Activated T-helper 9 cell treated with anti-CD3 and anti-CD28 coated beads, Interleukin-2, amount 50 U/mL, for 16 hours (primary cell): ENCODE measurements around the gene LIG1.
"Not testable (repeated sequence)": the region's sequence is repeated elsewhere in the genome, so short reads cannot be mapped to it uniquely, and the experiment has no call there.

Experiments used
- DNase-seq: peaks from one replicate; pipeline ENCODE4 v3.0.0-alpha.2; 2020; ENCODE audit warnings: low read depth

The LIG1 gene

DNA sequence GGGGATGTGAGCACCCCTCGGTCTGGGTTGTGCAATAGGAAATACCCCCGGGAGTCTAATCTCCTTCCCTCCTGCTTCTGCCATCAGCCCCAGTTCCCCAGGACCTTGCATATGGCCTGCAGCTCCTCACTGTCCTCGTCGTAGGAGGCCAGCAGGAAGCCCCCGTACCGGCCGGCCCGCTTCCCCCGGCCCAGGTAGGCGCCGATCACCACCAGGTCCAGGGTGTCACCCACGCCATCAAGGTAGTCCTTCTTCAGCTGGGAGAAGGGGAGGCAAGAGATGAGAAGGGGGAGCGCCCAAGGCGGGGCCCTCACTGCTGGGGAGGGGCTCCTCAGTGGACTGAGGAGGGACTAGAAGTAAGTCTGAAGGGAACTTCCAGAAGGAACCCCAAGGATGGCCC lies 49.1 kb downstream of the LIG1 start:
- DNase-seq = no peak

DNA sequence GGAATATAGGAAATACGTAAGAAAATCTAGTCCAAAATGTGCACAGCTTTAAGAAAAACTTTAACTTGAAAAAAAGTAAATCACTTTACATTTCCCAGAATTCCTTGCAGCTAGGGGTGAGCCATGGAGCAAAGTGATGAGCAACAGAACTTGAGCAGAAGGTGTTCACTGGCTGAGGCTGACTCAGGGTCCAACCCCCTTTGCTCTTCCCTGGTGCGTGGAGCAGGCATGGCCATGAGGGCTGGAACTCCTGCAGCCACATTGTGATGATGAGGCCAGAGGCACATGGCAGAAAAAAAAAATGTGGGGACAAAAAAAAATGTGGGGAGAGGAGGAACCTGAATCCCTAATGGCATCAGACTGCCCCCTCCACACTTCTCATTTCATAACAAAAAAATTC lies 49.6 kb downstream of the LIG1 start:
- no peak for DNase-seq

DNA sequence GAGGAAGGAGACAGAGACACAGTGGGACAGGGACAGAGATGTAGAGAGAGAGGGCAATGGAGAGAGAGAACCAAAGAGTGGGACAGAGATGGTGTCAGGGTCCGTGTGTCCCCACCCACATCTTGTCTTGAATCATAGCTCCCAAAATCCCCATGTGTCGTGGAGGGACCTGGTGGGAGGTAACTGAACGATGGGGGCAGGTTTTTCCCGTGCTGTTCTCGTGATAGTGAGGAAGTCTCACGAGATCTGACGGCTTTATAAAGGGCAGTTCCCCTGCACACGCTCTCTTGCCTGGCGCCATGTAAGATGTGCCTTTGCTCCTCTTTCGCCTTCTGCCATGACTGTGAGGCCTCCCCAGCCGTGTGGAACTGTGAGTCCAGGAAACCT lies 52.0 kb downstream of the LIG1 start:
- DNase-seq = no peak

DNA sequence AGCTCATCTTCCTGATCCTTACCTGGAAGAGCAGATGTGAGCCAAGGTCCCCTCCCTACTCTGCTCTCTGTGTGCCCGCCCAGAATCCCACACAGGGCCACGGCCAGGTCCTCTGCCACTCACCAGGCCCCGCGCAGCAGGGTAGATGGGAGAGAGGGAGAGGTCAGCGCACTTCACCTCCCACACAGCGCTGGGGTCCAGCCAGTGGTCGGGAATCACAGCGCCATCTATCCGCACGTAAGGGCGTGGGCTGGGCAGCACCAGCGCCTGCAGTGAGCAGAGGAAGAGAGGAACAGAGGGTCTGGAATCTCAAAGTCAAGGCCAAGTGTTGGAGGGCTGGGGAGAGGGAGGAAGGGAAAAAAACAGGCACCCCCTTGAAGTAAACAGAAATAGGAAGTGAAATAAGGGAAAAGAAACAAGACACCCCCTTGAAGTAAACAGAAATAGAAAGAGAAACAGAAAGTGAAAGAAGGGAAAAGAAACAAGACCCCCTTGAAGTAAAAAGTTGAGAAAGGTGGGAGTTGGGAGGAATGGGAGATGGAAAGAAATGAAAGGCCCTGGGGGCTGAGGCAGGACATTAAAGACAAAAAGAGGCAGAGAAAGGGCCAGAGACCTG lies 52.5 kb downstream of the LIG1 start:
- DNase-seq = no peak

DNA sequence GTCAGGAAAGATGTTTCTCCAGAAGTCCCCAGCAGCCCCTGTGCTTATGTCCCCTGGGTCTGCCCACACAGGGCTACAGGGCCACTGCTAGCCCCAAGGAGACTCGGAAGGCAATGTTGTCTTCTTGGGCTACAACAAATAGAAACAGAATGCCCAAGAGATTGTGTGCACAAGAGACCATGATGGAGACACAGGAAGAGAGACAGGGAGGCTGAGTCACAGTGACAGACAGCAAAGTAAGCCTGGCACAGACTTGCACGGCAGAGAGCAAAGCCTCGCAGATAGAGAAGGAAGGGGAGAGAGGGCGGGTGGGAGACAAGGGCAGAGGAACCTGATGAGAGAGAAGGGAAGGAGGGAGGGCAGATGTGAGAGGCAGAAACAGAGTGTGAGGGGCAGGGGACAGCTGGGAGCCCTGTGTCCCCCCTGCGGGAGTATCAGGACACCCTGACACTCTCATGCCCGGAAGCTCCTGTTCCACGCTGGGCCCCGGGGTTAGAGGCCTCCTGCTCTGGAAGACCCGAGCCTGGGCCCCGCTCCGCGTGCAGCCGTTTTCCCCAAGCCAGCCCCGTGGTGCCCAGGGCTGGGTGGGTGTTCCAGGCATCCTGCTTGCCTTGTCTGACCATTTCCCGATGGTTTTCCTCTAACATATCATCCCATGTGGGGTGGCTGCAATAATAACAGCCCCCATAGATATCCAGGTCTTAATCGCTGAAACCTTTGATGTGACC lies 56.8 kb downstream of the LIG1 start:
- DNase-seq = no peak

DNA sequence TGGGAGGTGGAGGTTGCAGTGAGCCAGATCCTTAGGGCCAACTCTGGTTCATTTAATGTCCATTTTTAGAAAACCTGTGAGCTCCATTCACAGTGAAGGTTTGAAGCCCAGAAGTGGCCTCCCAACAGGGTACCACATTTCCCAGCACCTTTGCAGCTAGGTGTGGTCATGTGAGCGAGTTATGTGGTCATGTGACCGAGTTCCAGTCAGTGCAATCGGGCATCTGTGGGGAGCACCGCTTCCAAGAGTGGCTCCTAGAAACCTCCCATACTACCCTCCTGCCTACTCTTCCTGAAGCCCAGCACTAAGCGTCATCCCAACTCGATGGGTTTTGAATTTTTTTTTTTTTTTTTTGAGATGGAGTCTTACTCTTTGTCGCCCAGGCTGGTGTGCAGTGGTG lies 58.9 kb downstream of the LIG1 start:
- no peak for DNase-seq

DNA sequence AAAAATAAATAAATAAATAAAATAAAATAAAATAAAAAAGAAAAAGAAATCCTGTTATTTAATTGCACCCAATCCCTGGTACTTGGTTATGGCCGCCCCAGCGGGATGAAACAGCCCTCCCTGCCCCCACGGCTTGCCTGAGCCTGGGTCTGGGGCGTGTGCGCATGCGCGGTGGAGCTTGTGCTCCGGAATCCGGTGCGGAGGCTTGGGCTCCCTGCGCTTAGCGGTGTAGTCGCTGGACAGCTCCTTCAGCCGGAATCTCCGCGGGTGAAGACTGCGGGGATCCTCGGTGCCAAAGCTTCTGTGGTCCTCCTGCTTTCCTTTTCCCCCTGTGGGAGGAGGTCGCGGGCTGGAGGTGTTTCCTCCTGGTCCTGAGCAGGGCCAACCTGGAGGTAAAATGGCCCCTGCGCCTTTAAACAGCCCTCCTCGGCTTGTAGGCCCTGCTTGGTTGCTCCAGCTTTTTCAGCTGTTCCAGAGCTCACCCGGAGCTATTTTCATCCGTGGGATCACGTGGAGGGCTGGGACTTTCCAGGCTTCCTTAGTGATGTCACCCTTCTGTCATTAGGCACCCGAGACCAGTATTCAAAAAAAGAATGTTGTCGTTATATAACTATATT lies 59.7 kb downstream of the LIG1 start, which contains the start of gene PLA2G4C:
Gene PLA2G4C (minus strand): TSS at position 468 of the 617 bp plus-strand sequence. CDS start 4,288 bp downstream, outside the sequence.
- peak; percentile 75 for DNase-seq

DNA sequence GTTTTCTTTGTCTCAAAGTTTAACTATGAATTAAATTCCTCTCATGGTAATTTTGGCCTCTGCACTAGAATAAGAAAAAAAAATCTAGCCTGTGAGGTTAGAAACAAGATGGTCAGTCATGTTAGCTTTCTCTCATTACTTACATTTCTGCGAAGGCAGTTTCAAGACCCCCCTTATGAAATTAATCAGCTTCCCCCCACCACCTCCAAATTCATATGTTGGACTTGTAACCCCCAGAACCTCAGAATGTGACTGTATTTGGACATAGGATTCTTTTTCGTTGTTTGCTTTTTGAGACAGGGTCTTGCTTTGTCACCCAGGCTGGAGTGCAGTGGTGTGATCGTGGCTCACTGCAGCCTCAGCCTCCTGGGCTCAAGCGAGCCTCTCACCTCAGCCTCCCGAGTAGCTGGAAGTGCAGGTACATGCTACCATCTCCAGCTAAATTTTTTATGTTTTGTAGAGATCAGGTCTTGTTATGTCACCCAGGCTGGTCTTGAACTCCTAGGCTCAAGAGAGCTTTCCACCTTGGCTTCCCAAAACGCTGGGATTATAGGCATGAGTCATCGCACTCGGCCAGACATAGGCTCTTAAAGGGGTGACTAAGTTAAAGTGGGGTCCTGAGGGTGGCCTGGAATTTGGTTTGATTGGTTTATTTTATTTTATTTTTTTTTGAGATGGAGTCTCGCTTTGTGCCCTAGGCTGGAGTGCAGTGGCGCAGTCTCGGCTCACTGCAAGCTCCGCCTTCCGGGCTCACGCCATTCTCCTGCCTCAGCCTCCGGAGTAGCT lies 61.0 kb downstream of the LIG1 start:
- no peak for DNase-seq

DNA sequence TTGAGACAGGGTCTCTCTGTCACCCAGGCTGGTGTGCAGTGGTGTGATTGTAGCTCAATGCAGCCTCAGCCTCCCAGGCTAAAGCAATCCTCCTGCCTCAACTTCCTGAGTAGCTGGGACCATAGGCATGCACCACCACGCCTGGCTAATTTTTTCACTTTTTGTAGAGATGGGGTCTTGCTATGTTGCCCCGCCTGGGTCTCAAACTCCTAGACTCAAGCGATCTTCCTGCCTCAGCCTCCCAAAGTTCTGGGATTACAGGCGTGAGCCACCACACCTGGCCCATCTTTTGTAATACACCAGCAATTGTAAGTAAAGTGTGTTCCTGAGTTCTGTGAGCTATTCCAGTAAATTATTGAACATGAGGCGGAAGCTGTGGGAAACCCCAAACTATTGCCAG lies 66.2 kb downstream of the LIG1 start:
- DNase-seq = no peak

DNA sequence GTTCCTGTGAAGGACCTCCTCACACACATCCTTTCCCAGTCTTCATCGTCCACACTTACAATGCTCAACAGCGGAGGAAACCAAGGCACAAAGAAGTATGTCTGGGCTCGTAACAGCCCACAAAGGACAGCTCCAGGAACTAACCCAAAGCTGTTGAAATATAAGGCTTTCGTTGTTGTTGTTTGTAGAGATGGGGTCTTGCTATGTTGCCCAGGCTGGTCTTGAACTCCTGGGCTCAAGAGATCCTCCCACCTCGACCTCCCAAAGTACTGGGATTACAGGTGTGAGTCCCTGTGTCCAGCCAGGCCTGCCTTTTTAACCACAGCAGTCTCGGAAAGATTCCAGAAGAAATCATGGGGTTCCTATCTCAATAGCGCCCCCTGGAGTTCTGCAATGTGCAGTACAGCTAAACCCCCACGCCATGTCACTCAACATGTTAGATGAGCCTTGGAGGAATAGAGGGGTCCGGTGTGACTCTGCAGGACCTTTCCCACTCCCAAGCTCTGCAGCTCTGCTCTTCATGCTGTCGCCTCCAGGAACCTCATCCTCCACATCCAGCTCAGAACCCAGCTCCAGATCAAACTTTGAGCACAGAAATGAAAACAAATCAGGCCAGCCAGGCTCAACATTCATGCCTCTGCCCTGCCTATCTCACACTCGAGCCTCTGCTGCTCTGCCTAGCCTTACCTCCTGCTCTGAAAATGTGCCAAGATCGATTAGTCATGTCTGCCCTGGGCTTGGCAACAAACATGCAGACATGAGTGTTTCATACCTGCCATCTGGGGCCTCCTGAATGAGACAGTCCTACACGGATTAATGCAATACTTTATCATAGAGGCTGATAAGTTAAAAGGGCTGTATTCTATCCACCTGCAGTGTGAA lies 67.0 kb downstream of the LIG1 start:
- DNase-seq = peak; percentile 9

DNA sequence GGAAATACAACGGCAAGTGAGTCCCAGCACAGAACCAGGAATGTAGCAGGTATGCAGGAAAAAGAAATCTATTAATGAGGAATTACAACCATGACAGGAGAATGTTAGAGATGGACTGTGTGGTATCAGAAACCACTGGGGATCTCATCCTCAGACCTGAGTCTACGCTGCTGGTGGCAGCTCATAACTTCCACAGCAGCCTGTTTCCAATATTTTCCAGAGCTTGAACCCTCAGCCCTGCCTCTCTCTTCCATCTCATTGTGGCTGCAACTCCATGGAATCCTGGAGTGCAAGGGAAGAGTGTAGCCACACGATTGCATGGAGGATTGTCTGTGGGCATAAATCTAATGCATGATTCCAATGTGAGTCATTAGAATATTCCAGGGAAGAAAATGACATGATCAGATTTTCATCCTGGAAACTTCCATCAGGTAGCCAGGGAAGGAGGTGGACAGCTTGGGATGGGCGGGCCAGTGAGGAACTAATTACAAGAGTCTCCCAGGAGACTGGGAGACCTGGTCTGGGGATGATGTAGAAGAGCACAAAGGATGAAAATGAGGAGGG lies 74.5 kb downstream of the LIG1 start:
- DNase-seq = no peak

DNA sequence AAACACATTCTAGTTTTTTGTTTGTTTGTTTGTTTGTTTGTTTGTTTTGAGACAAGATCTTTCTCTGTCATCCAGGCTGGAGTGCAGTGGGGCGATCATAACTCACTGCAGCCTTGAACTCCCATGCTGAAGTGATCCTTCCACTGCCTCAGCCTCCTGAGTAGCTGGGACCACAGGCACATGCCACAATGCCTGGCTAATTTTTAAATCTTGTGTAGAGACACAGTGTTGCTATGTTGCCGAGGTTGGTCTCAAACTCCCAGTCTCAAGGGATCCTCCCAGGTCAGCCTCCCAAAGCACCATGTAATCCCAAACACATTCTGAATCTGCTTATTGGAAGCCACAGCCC lies 75.3 kb downstream of the LIG1 start:
- no peak for DNase-seq

DNA sequence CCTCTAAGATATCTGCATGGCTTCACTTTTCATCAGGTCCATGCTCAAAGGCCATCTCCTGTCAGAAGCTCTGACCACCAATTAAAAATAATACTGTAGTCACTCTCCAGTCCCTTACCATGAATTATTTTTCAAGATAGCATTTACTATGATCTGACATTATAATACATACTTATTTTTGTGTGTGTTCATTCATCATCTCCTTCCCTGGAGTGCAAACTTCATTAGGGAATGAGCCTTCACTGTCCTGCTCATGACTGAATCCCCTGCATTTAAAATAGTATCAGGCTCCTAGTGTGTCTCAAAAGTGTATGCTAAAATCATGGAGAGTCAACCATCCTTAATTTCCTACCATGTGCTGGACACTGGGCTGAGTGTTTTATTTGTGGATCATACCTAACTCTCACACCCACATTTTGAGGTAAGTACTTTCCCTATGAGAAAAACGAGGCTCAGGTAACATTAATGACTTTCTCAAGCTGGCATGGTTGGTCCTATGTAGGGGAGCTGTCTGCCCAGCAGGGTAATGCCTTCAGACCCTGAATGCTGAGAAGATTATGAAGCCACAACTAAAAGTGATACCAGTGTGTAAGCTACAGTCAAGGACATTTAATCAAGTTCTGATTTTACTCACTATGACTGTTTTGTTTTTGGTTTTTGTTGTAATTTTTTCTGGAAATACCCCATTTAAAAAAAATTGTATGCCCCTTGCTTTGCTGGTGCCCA lies 75.9 kb downstream of the LIG1 start:
- DNase-seq = no peak

DNA sequence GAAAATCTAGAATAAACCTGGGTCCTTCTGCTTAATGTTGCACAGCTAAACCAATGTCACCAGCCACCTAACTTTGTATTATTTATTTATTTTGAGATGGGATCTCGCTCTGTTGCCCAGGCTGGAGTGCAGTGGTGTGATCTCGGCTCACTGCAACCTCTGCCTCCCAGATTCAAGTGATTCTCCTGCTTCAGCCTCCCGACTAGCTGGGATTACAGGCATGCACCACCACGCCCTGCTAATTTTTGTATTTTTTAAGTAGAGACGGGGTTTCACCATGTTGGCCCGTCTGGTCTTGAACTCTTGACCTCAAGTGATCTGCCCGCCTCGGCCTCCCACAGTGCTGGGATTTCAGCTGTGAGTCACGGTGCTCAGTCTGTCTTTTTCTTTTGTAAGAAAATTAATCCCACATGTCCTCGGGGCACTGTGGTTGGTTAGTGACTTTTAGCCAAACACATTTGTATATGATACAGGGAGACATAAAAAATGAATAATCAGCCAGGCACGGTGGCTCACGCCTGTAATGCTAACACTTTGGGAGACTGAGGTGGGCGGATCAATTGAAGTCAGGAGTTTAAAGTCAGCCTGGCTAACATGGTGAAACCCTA lies 78.9 kb downstream of the LIG1 start:
- DNase-seq = not testable (repeated sequence)

DNA sequence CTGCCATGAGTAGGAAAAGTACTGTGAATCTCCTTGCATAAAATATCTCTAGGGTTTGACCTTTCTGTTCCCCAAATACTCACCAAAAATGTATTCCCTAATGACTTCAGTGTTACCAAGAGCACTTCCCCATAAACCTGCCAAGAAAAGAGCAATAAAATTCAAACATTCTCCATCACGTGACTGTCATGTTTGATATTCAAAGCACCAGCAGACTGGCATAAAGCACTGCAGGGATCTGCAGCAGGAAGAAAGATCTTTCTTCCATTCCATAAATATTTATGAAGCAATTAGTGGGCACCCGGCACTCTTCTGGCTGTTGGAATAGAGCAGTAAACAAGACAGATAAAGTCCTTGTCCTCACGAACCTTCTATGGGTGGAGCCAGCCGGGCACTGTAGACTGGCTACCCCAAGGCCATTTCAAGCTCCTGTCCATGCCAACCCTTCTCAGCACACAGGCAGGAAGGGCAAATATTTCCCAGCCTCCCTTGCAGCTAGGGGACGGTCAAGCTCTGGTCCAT lies 79.8 kb downstream of the LIG1 start:
- DNase-seq = no peak

DNA sequence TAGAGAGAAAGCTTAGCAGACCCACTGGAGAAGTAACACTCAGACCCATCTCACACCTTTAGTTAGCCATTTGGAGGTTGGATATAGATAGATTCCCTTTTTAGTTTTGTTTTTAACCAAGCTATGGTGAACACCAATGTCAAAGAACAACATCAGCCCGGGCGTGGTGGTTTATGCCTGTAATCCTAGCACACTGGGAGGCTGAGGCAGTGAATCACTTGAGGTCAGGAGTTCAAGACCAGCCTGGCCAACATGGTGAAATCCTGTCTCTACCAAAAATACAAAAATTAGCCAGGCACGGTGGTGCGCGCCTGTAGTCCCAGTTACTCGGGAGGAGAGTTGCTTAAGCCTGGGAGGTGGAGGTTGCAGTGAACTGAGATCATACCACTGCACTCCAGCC lies 81.2 kb downstream of the LIG1 start:
- DNase-seq = not testable (repeated sequence)

DNA sequence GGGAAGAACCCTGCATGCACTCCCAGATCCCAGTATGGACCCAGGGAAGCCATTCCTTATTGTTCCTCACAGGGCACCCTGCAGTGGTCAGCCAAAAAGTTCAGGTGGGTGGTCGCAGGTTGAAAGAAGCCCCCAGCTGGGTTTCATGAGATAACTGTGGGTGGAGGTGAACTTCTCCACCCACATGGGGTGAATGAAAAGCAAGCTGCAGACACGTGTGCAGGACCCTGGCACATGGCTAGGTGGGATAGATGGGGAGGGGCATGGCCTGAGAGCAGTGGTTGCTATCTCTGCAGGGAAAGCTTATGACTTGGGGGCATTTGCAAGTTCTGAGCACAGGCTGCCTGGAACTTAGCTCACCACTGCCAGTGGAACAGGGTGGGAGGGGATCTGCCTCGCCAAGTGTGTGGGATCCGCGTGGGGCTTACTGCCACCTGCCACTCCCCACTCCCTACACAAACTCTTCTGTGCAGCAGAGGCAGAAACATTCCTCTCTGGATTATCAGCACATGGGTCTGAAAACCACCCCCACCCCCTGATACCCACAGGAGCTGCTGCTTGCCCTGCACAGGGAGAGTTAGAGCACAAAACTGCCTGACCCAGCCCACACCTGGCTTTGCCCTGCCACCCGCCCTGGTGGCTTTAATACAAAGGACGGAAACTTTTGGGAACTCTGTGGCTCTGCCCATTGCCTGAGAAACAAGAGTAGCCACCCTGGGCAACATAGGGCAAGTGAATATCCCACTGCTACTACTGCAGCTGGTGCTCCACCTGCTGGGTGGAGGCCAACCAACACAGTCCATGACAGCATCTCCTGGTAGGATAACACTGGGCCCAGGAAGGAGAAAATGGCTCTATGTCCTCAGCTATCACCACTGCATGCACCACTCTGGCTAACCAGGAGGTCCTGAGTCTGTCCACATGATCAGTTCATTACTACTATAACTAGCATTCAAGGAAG lies 84.0 kb downstream of the LIG1 start:
- no peak for DNase-seq

DNA sequence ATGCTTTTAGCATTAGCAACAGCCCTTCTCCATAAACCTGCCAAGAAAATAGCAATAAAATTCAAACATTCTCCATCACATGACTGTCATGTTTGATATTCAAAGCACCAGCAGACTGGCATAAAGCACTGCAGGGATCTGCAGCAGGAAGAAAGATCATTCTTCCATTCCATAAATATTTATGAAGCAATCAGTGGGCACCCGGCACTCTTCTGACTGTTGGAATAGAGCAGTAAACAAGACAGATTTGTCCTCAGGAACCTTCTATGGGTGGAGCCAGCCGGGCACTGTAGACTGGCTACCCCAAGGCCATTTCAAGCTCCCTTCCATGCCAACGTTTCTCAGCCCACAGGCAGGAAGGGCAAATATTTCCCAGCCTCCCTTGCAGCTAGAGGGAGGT lies 85.1 kb downstream of the LIG1 start:
- no peak for DNase-seq

DNA sequence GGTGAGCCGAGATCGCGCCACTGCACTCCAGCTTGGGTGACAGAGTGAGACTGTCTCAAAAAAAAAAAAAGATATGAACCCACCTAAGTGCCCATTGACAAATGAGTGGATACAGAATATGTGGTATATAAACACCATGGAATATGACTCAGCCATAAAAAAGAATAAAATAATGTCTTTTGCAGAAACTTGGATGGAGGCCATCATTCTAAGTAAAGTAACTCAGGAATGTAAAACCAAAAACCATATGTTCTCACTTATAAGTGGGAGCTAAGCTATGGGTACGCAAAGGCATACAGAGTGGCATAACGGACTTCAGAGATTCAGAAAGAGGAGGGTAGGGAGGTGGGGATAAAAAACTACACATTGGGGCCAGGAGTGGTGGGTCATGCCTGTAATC lies 89.0 kb downstream of the LIG1 start:
- no peak for DNase-seq
